Measurements from ENCODE around the gene ADARB1.

The ADARB1 gene

GRCh38 chr21:45244799-45245340, 170.5 kb downstream of the ADARB1 start:
- in situ Hi-C loops (cut with MboI; ENCODE audit: low sequenced_read_pairs), result no loop called here

GRCh38 chr21:45246386-45247320, 172.3 kb downstream of the ADARB1 start:
- in situ Hi-C loops (cut with MboI; ENCODE audit: low sequenced_read_pairs), result no loop called here

GRCh38 chr21:45248301-45248892, 174.0 kb downstream of the ADARB1 start:
- in situ Hi-C loops (cut with MboI; ENCODE audit: low sequenced_read_pairs), result no loop called here

GRCh38 chr21:45248893-45249381, 174.6 kb downstream of the ADARB1 start:
- in situ Hi-C loops (cut with MboI; ENCODE audit: low sequenced_read_pairs), result no loop called here

GRCh38 chr21:45249626-45250025, 175.2 kb downstream of the ADARB1 start:
- in situ Hi-C loops (cut with MboI; ENCODE audit: low sequenced_read_pairs), result no loop called here

GRCh38 chr21:45250272-45250671, 175.9 kb downstream of the ADARB1 start:
- in situ Hi-C loops (cut with MboI; ENCODE audit: low sequenced_read_pairs), result no loop called here

GRCh38 chr21:45250914-45251634, 176.7 kb downstream of the ADARB1 start:
- in situ Hi-C loops (cut with MboI; ENCODE audit: low sequenced_read_pairs), result no loop called here

- in situ Hi-C loops (cut with MboI; ENCODE audit: low sequenced_read_pairs), result no loop called here
These were observed 177.5 kb downstream of the ADARB1 start for GRCh38 chr21:45251635-45252447.

- in situ Hi-C loops (cut with MboI; ENCODE audit: low sequenced_read_pairs), result no loop called here
These were observed 178.1 kb downstream of the ADARB1 start for GRCh38 chr21:45252448-45252925.

- in situ Hi-C loops (cut with MboI; ENCODE audit: low sequenced_read_pairs), result no loop called here
These were observed 178.8 kb downstream of the ADARB1 start for GRCh38 chr21:45253180-45253579.

- in situ Hi-C loops (cut with MboI; ENCODE audit: low sequenced_read_pairs), result no loop called here
These were observed 179.5 kb downstream of the ADARB1 start for GRCh38 chr21:45253633-45254459.

- in situ Hi-C loops (cut with MboI; ENCODE audit: low sequenced_read_pairs), result no loop called here
These were observed 180.1 kb downstream of the ADARB1 start for GRCh38 chr21:45254460-45254930.

GRCh38 chr21:45255381-45256020, 181.1 kb downstream of the ADARB1 start:
- in situ Hi-C loops (cut with MboI; ENCODE audit: low sequenced_read_pairs), result no loop called here

- in situ Hi-C loops (cut with MboI; ENCODE audit: low sequenced_read_pairs), result no loop called here
These were observed 181.9 kb downstream of the ADARB1 start for GRCh38 chr21:45256021-45256911.

- in situ Hi-C loops (cut with MboI; ENCODE audit: low sequenced_read_pairs), result no loop called here
These were observed 182.7 kb downstream of the ADARB1 start for GRCh38 chr21:45256912-45257672.

GRCh38 chr21:45257673-45258341, 183.4 kb downstream of the ADARB1 start:
- in situ Hi-C loops (cut with MboI; ENCODE audit: low sequenced_read_pairs), result no loop called here

All from HL-60/S4 (cell line).